GM18520 (cell line): Measurements from ENCODE around the gene SHANK2.
"Not testable (repeated sequence)": the region's sequence is repeated elsewhere in the genome, so short reads cannot be mapped to it uniquely, and the experiment has no call there.

ENCODE experiments used
- ATAC-seq: cut with Tn5 transposase; IDR thresholded peaks from one replicate; pipeline ENCODE4 v1.9.1; 2021; ENCODE audit not compliant: unreplicated experiment

SHANK2 gene

DNA sequence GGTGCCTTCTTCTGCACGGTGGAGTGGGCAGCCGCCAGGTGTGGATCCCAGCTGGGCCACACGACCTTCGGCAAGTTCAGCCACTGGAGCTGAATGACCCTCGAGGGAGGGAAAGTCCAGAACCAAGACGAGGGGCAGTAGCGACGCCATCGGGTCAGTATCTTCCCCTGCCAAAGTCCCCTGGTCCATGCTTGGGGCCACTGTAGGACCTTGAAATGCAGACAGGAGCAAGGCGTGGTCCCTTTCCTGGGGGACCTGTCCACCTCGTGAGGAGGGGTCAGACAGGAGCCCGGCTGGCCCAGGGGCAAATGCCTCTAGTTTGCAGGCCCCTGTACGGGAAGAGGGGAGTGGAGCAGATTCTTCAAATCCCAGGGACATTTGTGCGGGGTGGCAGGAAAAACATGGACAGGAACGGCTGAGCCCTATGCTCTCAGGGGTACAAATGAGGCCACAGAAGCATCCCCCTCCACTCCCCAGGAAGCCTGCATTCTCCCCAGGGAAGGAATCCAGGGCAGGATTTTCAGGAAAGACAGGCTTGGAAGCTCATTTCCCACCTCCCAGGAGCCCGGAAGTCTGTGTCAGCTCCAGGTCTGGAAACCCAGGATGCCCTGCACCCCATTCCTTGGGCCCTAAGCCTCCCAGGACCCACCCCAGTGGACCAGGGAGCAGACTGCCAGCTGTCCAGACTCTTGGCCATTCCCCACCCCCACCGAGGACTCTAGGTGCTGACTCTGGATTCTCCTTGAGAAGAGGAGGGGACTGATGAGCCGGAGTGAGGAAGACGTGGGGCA, 6.6 kb downstream of the SHANK2 start:
- ATAC-seq = no peak

DNA sequence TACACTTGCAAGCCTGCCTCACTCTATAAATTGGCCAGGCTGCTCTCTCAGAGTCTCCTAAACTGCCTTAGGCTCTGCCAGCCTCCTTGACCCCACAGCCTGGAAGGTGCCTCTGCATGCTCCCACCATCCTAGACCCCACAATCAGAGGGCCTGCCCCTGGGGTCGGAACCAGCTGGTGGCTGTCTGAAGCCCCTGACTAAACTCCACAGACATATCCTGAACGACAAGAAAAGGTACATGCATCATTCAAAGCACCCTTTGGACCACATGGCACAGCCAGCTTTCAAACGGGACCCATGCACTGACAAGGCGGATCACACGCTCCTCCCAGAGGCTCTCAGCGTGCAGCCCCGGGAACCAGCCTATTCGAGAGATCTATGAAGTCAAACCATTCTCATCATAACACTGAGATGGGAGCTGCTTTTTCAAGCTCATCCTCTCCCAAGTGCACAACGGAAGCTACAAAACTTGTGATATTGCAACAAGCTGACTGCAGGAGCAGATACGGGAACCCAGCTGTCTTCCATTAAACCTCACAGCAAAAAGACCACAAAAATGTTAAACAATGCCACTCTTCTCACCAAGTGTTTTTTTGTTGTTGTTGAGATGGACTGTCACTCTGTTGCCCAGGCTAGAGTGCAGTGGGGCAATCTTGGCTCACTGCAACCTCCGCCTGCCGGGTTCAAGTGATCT, 8.1 kb downstream of the SHANK2 start:
- ATAC-seq = no peak

DNA sequence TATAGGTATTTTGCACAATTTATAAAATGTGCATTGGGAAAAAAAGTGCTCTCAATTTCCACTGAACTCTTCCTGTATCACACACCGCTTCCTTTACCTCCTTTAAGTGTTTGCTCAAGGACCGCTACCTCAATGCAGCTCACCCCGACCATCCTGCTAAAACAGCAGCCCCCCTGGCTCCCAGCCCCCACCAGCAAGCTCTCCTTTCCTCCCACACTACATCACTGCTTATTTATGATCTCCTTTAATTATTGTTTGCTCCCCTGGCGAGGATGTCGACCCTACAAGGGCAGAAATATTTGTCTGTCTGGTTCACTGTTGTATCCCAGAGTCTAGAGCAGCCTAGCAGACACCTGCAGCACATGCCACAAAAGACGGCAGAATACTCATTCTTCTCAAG, 10.0 kb downstream of the SHANK2 start:
- ATAC-seq = no peak

DNA sequence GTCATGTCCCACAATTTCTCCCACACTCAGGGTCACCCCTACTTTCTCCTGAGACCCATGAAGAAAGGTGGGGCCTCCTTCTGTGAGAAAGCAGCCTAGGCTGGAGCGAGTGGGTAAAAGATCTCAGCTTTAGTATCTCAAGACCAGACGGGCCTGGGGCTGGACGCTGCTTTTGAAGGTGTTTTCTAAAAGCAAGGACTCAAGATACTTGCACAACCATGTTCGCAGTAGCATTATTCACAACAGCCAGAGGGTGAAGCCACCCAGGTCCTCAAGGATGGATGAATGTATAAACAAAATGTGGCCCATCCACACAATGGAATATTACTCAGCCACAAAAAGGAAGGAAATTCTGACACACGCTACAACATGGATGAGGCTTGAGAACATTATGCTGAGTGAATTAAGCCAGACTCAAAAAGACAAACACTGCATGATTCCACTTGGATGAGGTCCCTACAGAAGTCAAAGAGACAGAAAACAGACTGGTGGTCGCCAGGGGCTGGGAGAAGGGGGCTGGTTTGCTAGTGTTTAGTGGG, 10.6 kb downstream of the SHANK2 start:
- ATAC-seq = no peak

DNA sequence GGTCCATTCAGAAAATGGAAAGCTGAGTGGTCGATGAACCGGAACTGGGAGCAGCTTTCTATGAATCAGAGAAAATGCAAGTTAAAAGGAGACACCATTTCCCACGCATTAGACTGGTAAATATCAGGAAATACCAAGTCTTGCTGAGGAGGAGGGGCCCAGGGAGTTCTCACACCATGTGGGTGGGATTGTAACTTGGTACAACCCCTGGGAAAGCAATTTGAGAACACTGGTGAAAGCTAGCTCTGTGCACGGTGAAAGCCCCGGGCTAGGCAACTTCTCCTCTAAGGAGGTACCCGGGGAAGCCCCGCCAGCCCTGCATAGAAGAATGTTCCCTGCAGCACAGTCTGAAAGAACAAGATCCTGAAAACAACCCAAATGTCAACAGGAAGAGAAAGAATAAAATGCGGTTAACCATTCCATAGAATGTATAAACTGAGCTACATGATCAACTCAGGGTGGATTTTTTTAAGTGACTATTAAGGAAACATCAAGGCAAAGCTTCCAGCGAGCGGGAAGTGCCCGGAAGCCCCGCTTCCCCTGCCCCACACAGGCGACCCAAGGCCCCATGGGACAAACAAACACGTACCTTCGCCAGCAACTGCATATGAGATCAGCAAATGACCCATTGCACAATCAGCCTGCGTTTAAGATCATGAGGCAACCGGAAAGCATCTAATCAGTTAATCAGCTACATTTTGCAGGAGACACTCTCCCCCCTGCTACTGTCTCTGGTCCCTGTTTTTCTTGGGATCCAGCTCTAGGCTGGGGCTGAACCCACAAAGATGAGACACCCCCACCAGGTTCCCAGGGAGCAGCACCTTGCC, 11.3 kb downstream of the SHANK2 start:
- ATAC-seq = no peak

DNA sequence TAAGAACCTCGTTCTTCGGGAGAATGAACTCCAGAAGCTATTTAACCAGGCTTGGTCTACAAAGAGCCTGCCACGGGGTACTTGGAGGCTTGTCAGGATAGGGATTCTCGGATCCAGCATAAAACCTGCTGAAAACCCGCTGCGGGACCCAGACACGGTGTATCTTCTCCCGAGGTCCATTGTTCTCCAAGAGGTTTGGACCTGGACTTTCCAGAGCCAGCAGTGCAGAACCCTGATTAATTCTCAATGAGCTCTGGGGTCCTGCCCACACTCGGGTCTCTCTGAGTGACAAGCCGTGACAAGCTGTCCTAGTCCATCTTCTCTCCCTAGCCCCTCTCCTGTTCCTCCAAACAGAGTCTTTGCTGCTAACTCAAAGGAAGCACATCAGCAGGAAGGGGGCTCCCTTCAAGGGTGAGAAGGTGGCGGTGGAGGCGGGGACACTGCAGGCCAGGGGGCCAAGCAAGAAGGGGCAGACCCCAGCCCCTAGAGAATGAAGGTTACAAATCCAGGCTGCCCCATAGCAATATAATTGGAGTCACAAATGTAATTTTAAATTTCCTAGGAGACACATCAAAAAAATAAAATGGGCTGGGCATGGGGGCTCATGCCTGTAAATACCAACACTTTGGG, 12.2 kb downstream of the SHANK2 start:
- ATAC-seq = no peak

DNA sequence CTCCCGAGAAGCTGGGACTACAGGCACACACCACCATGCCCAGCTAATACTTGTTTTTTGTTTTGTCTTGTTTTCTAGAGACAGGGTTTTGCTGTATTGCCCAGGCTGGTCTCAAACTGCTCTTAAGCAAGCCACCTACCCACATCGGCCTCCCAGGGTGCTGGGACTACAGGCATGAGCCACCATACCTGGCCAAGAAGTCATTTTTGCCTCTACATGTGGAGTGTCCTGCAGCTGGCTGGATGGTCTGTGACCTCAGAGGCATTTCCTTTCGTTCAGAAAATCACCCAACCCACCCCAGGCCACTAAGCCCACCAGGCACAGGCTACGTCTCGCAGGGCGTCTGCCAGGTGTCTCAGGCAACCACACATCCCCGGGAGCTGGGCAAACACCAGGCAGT, 12.8 kb downstream of the SHANK2 start:
- no peak for ATAC-seq

DNA sequence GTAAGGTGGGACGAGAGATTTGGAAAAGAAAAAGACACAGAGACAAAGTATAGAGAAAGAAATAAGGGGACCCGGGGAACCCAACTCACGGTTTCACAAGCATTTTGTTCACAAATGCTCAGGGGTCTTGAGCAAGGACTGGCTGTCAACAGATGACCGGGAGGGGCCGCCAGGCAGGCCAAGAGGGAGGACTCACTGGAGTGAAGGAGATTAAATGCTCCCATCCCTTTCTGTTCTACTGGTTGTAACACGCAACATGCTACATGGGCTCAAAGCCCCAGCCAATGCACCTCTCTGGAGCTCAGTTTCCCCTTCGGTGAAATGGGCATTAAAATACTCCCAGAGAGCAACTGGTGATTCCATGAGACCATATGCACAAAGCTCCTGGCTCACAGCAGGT, 13.4 kb downstream of the SHANK2 start:
- no peak for ATAC-seq

DNA sequence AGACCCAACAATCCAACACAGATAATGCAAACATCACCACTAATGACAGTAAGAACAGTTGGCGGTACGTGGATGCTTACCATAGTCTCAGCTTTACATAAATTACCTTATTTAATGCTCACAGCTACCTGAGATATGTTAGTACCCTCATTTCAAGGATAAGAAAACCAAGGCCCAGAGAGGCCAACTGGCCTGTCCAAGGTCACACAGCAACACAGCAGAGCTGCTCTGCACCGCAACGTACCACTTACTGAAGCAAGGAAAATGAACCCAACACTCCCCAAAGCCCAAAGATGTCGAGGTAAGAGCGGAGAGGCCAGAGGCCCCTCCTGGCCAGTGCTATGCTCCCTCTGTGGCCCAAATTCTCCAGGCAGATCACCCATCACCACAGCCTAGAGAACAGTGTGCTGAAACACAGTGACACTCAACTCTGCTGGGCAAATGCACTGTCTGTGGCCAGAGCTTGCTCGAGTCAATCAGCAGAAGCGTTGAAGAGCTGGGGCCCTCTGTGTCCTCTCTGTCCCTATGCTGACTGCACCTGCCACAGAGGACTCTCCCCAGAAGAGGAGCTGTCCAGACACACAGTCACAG, 14.0 kb downstream of the SHANK2 start:
- no peak for ATAC-seq

DNA sequence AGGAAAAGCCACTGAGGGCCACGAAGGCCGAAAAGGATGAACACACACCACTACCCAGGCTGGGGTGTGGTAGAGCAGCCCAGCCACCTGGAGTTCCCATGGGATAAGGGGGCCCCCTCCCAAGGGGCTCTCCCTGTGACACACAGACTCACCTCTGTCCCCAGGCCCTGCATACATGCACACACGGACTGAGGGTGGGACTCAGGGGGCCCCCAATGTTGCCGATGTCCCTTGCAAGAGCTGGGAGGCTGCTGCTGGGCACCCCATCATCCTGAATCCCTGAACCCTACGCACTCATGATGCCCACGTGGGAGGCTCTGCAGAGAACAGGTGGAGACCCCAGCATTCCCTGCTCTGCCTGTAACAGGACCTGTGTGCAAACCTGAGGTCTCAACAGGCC, 14.5 kb downstream of the SHANK2 start:
- no peak for ATAC-seq

DNA sequence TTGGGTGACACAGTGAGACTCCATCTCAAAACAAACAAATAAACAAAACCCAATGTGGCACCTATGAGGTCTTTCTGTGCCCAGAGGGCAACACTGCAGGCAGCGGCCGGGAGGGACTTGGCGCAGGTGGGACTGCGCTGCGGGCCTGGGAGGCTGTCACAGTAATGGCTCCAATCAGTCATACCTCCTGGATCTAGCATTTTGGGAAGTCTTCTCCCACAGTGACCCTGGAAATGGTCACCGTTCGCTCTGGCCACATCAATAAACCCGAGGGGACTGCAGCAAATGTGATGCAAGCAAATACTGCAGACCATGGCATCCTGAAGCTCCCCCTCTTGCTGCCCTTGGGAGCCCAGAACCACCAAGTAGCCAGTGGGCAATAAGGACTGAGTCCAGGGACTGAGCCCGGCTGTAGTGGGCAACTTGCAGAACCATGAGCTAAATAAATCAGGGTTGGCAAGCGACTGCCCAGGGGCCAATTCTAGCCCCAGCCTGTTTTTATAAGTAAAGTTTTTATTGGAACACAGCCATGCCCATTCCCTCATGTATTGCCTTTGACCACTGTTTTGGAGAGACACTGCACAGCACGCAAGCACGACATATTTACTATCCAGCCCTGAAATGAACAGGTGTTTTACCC, 15.4 kb downstream of the SHANK2 start:
- ATAC-seq = no peak

DNA sequence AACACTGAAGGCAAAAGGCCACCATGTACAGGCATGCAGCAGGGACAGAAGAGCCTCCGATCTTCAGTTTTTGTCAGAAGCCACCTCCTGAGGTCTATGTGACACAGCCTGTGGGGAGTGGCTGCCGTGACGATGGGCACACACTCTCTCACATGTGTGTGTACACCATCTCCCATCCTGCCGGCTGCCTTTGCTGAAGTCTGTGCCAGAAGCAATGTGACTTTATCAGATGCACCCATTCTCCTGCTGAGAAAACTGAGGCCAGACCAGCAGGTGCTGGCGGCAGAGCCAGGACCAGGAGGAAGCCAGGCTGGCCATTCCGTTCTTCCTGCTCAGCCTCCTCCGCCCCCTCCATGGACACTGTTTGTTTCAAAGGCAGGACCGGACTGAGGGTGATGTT, 16.7 kb downstream of the SHANK2 start:
- no peak for ATAC-seq

DNA sequence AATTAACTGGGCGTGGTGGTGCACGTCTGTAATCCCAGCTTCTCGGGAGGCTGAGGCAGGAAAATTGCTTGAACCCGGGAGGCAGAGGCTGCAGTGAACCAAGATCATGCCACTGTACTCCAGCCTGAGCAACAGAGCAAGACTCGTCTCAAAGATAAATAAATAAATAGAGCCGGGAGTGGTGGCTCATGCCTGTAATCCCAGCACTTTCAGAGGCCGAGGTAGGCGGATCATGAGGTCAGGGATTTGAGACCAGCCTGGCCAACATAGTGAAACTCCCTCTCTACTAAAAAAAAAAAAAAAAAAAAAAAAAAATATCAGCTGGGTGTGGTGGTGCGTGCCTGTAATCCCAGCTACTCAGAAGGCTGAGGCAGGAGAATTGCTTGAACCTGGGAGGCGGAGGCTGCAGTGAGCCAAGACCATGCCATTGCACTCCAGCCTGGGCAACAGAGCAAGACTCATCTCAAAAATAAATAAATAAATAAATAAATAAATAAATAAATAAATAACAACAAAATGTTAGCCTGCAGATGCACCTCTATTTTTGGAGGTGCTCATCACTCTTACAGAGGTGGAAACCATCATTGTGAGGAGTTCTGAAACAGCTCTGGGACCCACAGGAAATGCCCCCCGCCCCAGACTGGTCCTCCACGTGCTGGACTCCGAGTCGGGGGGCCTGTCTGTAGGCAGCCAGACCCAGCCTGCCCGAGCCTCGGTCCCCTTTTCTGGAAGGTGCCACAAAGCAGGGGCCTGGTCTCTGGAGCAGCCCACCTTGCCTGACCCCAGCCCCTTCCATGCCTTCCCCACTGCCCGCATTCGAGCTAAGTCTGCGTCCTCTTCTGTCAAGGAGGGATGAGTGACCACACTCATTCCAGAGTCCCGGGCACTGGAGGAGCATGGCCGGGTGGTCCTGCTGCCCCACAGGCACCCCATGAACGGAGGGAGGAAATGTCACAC, 18.2 kb downstream of the SHANK2 start:
- not testable (repeated sequence) for ATAC-seq

DNA sequence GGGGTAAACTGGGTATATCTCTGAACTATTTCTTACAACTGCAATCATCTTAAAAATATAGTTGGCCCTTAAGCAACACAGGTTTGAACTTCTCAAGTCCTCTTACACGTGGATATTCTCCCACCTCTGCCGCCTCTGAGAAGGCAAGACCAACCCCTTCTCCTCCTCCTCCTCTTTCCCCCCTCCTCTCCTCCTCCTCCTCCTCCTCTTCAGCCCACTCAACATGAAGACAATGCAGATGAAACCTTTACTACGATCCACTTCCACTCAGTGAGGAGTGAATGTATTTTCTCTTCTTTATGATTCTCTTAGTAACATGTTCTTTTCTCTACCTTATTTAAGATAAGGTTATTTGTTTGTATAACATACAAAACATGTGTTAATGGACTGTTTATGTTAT, 20.0 kb downstream of the SHANK2 start:
- no peak for ATAC-seq

DNA sequence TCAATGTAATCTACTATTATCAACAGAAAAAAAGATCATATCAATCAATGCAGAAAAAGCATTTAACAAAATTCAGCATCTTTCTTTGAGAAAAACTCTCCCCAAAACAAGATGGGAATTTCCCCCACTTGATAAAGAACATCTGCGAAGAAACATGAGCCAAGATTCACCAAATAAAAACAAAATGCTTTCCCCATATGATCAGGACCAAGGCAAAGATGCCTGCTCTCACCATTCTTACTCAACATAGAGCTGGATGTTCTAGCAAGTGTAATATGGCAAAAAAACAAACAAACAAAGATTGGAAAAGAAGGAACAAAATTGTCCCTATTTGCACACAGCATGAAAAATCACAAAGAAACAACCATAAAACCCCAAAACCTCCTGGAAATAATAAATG, 23.4 kb downstream of the SHANK2 start:
- ATAC-seq = no peak

DNA sequence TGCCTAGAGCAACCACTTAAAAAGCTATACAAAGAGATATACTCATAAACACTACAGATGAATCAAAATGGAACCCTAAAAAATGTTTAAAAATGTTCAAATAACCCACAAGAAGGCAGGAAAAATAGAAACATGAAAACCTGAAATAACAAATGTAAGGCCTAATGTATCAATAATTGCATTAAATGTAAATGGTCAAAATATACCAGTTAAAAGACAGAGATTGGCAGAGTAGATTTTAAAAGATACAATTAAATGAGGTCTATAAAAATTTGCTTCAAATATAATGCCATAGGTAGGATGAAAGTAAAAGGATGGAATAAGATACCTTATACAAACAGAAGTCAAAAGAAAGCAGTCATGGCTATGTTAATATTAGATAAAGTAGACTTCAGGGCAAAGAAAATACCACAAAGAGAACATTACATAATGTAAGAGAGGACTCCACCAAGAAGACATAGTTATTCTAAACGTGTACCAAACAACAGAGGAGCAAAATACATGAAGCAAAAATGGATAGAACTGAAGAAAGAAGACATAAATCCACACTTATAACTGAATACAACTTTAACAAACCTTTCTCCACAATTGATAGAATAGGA, 25.2 kb downstream of the SHANK2 start:
- ATAC-seq = no peak

DNA sequence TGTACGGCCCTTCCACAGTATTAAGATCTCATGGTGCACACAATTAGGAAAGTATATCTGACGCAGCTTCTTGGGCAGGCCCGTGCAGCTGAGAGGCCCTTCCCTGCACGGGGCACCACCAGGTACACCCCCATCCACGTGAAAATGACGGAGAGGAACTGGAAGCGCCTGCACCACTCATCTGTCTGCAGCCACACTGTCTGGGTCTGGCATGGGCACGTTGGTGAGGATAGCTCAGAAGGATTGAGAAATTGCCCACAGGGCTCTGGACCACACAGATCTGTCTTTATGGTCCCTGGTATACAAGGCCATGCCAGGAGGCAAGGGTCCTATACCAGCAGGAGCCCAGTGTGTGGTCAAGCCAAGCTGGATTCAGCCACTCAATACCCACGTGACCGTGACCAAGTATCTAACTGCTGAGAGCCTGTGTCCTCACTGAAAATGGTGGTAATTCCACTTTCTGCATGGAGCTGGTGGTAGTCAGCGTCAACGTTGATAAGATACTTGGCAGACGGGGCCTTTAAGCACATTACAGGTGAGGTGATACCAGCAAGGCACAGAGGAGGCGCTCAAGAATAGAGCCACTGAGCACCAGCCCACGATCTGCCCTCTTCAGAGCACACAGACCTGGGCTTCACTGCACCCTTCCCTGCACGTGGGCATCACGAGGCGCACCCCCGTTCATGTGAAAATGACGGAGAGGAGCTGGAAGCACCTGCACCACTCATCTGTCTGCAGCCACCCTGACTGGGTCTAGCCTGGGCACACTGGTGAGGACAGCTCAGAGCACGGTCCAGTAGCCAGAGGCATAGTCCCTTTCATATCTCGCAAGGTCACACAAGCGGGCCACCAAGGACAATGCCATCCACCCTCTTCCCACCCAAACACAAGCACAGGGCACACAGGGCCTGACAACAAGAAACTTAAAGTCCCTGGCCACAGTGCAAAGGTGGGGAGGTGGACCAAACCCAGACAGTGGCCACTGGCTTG, 28.4 kb downstream of the SHANK2 start:
- no peak for ATAC-seq

DNA sequence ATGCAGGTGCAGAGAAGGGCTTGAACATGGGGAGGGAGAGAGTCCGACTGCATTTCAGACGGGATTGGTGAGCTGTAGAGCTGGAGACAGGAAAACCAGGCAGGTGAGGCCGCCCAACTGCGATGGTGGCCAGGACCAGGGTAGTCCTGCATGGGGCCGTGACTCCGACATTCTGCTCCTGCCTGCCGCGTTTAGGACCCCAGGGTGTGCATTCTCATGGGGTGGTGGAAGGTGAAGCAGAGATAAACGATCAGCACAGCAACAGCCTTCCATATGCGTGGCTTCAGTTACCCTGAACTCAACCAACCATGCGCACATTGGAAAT, 29.3 kb downstream of the SHANK2 start:
- ATAC-seq = no peak
